Vagina (tissue), 2 donors: ENCODE measurements around the gene CPT2. TPM values are rescaled to one million over a fixed set of nuclear protein-coding genes. Genes with fewer than 3 reads are reported as not detected.

Source experiments
- DNase-seq, 2 donors: peaks; one replicate each; pipeline ENCODE4 v3.0.0-alpha.2; 2017; ENCODE audit errors: extremely low spot score in 2 of 2
- H3K27ac ChIP-seq: fragments of 200-600 bp; sonication (generic); one replicate; pipeline ENCODE4 v1.5.1; 2019
- H3K27me3 ChIP-seq: fragments of 200-600 bp; sonication (generic); one replicate; pipeline ENCODE4 v1.5.1; 2019
- H3K36me3 ChIP-seq, 2 donors: fragments of 200-600 bp; sonication (generic); one replicate each; pipeline ENCODE4 v1.5.1; 2017 to 2019
- H3K4me1 ChIP-seq: fragments of 200-600 bp; sonication (generic); one replicate; pipeline ENCODE4 v1.5.1; 2019
- H3K4me3 ChIP-seq, 2 donors: fragments of 200-600 bp; sonication (generic); 1 replicate in 1 of 2; 2 replicates in 1 of 2; pipeline ENCODE4 v1.5.1; 2016 to 2019
- H3K9me3 ChIP-seq: fragments of 200-600 bp; sonication (generic); one replicate; pipeline ENCODE4 v1.5.1; 2019
- CTCF ChIP-seq, 3 experiments: fragments of 450-650 bp in 2 of 3; fragments of 200-600 bp in 1 of 3; sonication (generic) in 1 of 3; IDR thresholded peaks; one replicate each; pipeline ENCODE4 v1.5.1; 2017 to 2019; ENCODE audit warnings: antibody characterized with exemption in 3 of 3, mild to moderate bottlenecking in 2 of 3, moderate library complexity in 2 of 3
- POLR2A ChIP-seq, 2 donors: fragments of 450-650 bp; IDR thresholded peaks; one replicate each; pipeline ENCODE4 v1.6.1; 2017; ENCODE audit warnings: antibody characterized with exemption in 2 of 2, mild to moderate bottlenecking in 2 of 2, moderate library complexity in 2 of 2
- POLR2AphosphoS5 ChIP-seq, 2 donors: sonication (generic); formaldehyde crosslinking; IDR thresholded peaks; one replicate each; pipeline ENCODE4 v1.9.0; 2017; ENCODE audit warnings: antibody characterized with exemption in 2 of 2, mild to moderate bottlenecking in 2 of 2, low read depth in 1 of 2; ENCODE audit not compliant: insufficient read depth in 1 of 2
- intact Hi-C: fragments of 100-400 bp; cut with DNase I; formaldehyde crosslinking; loops from one replicate; pipeline ENCODE4 v1.15.1; 2023
- total RNA-seq: library from RNA; depleted of rRNA; stranded (reverse); fragments of >200 nt; gene quantifications from one replicate; pipeline ENCODE4 v1.2.3, GENCODE V29; 2016

Gene CPT2
- total RNA-seq, 1 donor from 2014 or later, result 16.7 TPM

- no peak overlapping the region for H3K4me3 ChIP-seq
- H3K36me3 ChIP-seq, result no peaks in the 10 kb centered on the region
- no peaks in the 10 kb centered on the region for H3K4me1 ChIP-seq
- TF ChIP-seq POLR2A (IDR thresholded peaks at IDR 0.05) (no peak), CTCF (IDR thresholded peaks at IDR 0.05) (no peak), POLR2AphosphoS5 (IDR thresholded peaks at IDR 0.05; ENCODE audit: insufficient read depth in 1 of 2, low read depth in 1 of 2) (no peak)
- H3K9me3 ChIP-seq, result no peaks in the 10 kb centered on the region
- H3K27ac ChIP-seq, result no peak overlapping the region
- DNase-seq, result no peak
- intact Hi-C loops, result no loop called here
- H3K27me3 ChIP-seq, result no peaks in the 10 kb centered on the region
These were observed 49.9 kb downstream of the CPT2 start for GRCh38 chr1:53246261-53247134.

DNA sequence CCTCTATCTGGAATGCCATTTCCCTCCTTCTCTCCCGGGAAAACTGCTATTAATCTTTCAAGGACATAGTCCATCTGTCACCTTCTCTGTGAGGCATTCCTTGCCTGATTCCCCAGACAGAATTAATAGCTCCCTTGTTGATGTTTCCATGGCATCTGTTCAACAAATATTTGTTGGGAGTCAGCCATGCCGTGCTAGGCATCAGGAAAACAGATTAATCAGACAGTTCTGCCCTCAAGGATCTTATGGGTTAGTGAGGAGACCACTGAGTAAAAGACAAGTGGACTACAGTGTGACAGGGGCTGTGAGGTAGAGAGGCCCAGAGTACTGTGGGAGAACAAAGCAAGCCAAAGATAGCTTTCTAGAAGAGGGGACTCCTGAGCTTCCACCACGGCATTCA, 53.1 kb downstream of the CPT2 start:
- intact Hi-C loops, result no loop called here
- no peak for DNase-seq
- Histone ChIP-seq H3K4me3 (no peak overlapping the region), H3K27ac (no peak overlapping the region), H3K9me3 (no peaks in the 10 kb centered on the region), H3K4me1 (no peaks in the 10 kb centered on the region), H3K27me3 (no peaks in the 10 kb centered on the region), H3K36me3 (no peaks in the 10 kb centered on the region)
- TF ChIP-seq POLR2AphosphoS5 (IDR thresholded peaks at IDR 0.05; ENCODE audit: insufficient read depth in 1 of 2, low read depth in 1 of 2), result no peak
- no peak for TF ChIP-seq POLR2A (IDR thresholded peaks at IDR 0.05)
- TF ChIP-seq CTCF (IDR thresholded peaks at IDR 0.05), result no peak

- H3K9me3 ChIP-seq, result no peaks in the 10 kb centered on the region
- no peaks in the 10 kb centered on the region for H3K27me3 ChIP-seq
- no peak overlapping the region for H3K4me3 ChIP-seq
- H3K27ac ChIP-seq, result no peak overlapping the region
- DNase-seq, result no peak
- intact Hi-C loops, result no loop called here
- no peaks in the 10 kb centered on the region for H3K36me3 ChIP-seq
- H3K4me1 ChIP-seq, result no peaks in the 10 kb centered on the region
- TF ChIP-seq POLR2A (IDR thresholded peaks at IDR 0.05) (no peak), CTCF (IDR thresholded peaks at IDR 0.05) (no peak), POLR2AphosphoS5 (IDR thresholded peaks at IDR 0.05; ENCODE audit: insufficient read depth in 1 of 2, low read depth in 1 of 2) (no peak)
These were observed 53.7 kb downstream of the CPT2 start for GRCh38 chr1:53250325-53250724.

GRCh38 chr1:53254011-53254640, 57.5 kb downstream of the CPT2 start:
- Histone ChIP-seq H3K9me3 (no peaks in the 10 kb centered on the region), H3K4me3 (no peak overlapping the region), H3K36me3 (no peaks in the 10 kb centered on the region), H3K27me3 (no peaks in the 10 kb centered on the region), H3K27ac (no peak overlapping the region), H3K4me1 (no peaks in the 10 kb centered on the region)
- DNase-seq, result no peak
- TF ChIP-seq POLR2A (IDR thresholded peaks at IDR 0.05), result no peak
- TF ChIP-seq POLR2AphosphoS5 (IDR thresholded peaks at IDR 0.05; ENCODE audit: insufficient read depth in 1 of 2, low read depth in 1 of 2), result no peak
- TF ChIP-seq CTCF (IDR thresholded peaks at IDR 0.05), result no peak
- intact Hi-C loops, result no loop called here

DNA sequence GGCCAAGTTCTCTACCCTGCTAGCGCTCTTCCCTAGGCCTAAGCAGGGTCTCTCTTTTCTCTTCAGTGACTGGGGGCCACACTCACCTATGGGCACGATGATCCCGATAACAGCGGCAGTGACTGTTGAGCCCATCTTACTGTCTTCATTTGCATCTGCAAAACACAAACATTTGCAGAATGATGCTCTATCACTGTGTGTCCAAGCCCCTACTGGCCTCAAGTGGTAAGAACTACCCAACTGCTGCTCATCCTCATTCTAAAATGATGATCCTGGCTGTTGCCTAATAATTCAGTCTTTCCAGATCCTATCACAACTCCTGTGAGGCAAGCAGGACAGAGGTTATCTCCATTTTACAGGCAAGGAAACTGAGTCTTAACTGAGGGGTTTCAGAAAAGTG, 58.4 kb downstream of the CPT2 start:
- H3K4me3 ChIP-seq, result no peak overlapping the region
- H3K4me1 ChIP-seq, result no peaks in the 10 kb centered on the region
- no peaks in the 10 kb centered on the region for H3K36me3 ChIP-seq
- intact Hi-C loops, result no loop called here
- TF ChIP-seq CTCF (IDR thresholded peaks at IDR 0.05) (no peak), POLR2AphosphoS5 (IDR thresholded peaks at IDR 0.05; ENCODE audit: insufficient read depth in 1 of 2, low read depth in 1 of 2) (no peak), POLR2A (IDR thresholded peaks at IDR 0.05) (no peak)
- H3K9me3 ChIP-seq, result no peaks in the 10 kb centered on the region
- DNase-seq, result no peak
- no peaks in the 10 kb centered on the region for H3K27me3 ChIP-seq
- no peak overlapping the region for H3K27ac ChIP-seq
